K562 (cell line): ENCODE measurements around the gene ADAMTSL2. TPM values are rescaled to one million over a fixed set of nuclear protein-coding genes. Genes with fewer than 3 reads are reported as not detected.

Experiments used
- ATAC-seq: fragments of 200-7000 bp; cut with Tn5 transposase; 3 replicates; pipeline ENCODE4 v1.9.1; 2020; ENCODE audit warnings: moderate library complexity
- BruUV-seq: library from RNA; stranded (reverse); fragments of 400-500 nt; replicated peaks from 2 replicates; lab custom pipeline; 2021; lab: Mats Ljungman, UMichigan
- CTCF ChIA-PET: fragments of 300-600 bp; formaldehyde crosslinking; extraction: SDS; loops from one replicate; lab custom pipeline; 2021; ENCODE audit warnings: low intra/inter-chr PET ratio; lab: Yijun Ruan, JAX
- POLR2A ChIA-PET: fragments of 300-600, 350-650 bp; sonication (Branson Sonifier 250); formaldehyde crosslinking; extraction: SDS; loops from one replicate; lab custom pipeline; 2021; ENCODE audit warnings: antibody characterized with exemption, inconsistent platforms; lab: Yijun Ruan, JAX
- DNase-seq, 4 experiments: peaks; one replicate each; pipeline versions ENCODE4 v3.0.0 to v3.0.0-alpha.2; 2011 to 2018; ENCODE audit warnings: low spot score in 3 of 4, mixed read lengths in 3 of 4; ENCODE audit errors: extremely low read depth in 1 of 4
- FAIRE-seq: peaks from 2 replicates; lab custom pipeline; 2011; peaks lifted over from hg19 to GRCh38; lab: Jason Lieb, UNC
- H2AFZ ChIP-seq: 2 replicates; pipeline ENCODE4 v1.6.0; 2011; ENCODE audit warnings: low read depth, low read length, control low read depth, inconsistent platforms
- H3K27ac ChIP-seq: fragments of 200-600 bp; 3 replicates; pipeline ENCODE4 v1.8.0; 2011; ENCODE audit warnings: low read depth, mild to moderate bottlenecking, control low read depth, inconsistent platforms, low read length, moderate library complexity, mixed read lengths; ENCODE audit errors: extremely low read depth
- H3K27me3 ChIP-seq, 2 experiments: fragments of 300-600 bp in 1 of 2; 2 replicates in 1 of 2; 3 replicates in 1 of 2; pipeline versions ENCODE4 v1.6.0 to v1.8.0; 2011; ENCODE audit warnings: inconsistent platforms in 2 of 2, low read length in 2 of 2, mild to moderate bottlenecking in 1 of 2, mixed read lengths in 1 of 2, moderate library complexity in 1 of 2; ENCODE audit not compliant: control insufficient read depth in 2 of 2, insufficient read depth in 2 of 2
- H3K36me3 ChIP-seq: fragments of 300-600 bp; 3 replicates; pipeline ENCODE4 v1.8.0; 2011; ENCODE audit warnings: mild to moderate bottlenecking, low read length, inconsistent platforms; ENCODE audit not compliant: control insufficient read depth, insufficient read depth
- H3K4me1 ChIP-seq, 2 experiments: fragments of 200-600 bp in 1 of 2; replicated peaks in 1 of 2; 2 replicates in 1 of 2; 3 replicates in 1 of 2; pipeline versions ENCODE4 v1.5.1 to v1.8.0; 2011; ENCODE audit warnings: inconsistent platforms in 2 of 2, low read length in 2 of 2, mild to moderate bottlenecking in 1 of 2, mixed read lengths in 1 of 2, moderate library complexity in 1 of 2; ENCODE audit not compliant: control insufficient read depth in 2 of 2, insufficient read depth in 2 of 2
- H3K4me2 ChIP-seq: 2 replicates; pipeline ENCODE4 v1.6.1; 2011; ENCODE audit warnings: low read length, control low read depth, inconsistent platforms, mixed read lengths; ENCODE audit not compliant: insufficient read depth
- H3K4me3 ChIP-seq: fragments of 200-600 bp; sonication (generic), shearing (Covaris generic); 2 replicates; pipeline ENCODE4 v1.5.1; 2016; ENCODE audit warnings: control low read depth, inconsistent platforms
- H3K79me2 ChIP-seq: fragments of 200-600 bp; 3 replicates; pipeline ENCODE4 v1.8.0; 2011; ENCODE audit warnings: low read length, inconsistent platforms; ENCODE audit not compliant: control insufficient read depth, insufficient read depth
- H3K9ac ChIP-seq, 2 experiments: 2 replicates each; pipeline versions ENCODE4 v1.6.0 to v1.6.1; 2011; ENCODE audit warnings: low read depth in 2 of 2, low read length in 2 of 2, control low read depth in 1 of 2, inconsistent platforms in 1 of 2, mild to moderate bottlenecking in 1 of 2, mixed read lengths in 1 of 2; ENCODE audit not compliant: insufficient read depth in 1 of 2
- H3K9me1 ChIP-seq: one replicate; pipeline ENCODE4 v1.6.0; 2011; ENCODE audit warnings: inconsistent platforms, mild to moderate bottlenecking, low read length, moderate library complexity; ENCODE audit not compliant: control insufficient read depth, insufficient read depth
- H3K9me3 ChIP-seq: replicated peaks from 2 replicates; pipeline ENCODE4 v1.5.1; 2011; ENCODE audit warnings: low read depth, low read length, inconsistent platforms; ENCODE audit not compliant: control insufficient read depth, insufficient read depth
- H4K20me1 ChIP-seq: replicated peaks from 2 replicates; pipeline ENCODE4 v1.6.1; 2011; ENCODE audit warnings: low read length, inconsistent platforms, mixed read lengths; ENCODE audit not compliant: control insufficient read depth, insufficient read depth
- BRF1 ChIP-seq: IDR thresholded peaks from 3 replicates; pipeline ENCODE4 v1.6.1; 2011; ENCODE audit warnings: borderline replicate concordance, mild to moderate bottlenecking; ENCODE audit not compliant: insufficient read length; ENCODE audit errors: extremely low read depth
- HDAC2 ChIP-seq: fragments of 450-650 bp; IDR thresholded peaks from 2 replicates; pipeline ENCODE4 v1.6.1; 2016; ENCODE audit warnings: mild to moderate bottlenecking
- MTA1 ChIP-seq: fragments of 450-650 bp; IDR thresholded peaks from 2 replicates; pipeline ENCODE4 v1.6.1; 2017; ENCODE audit warnings: borderline replicate concordance
- POLR2H ChIP-seq: IDR thresholded peaks from 2 replicates; pipeline ENCODE4 v1.6.1; 2016; ENCODE audit warnings: missing genetic modification characterization, low read depth, mild to moderate bottlenecking, control low read depth, missing compliant biosample characterization, moderate library complexity
- SMAD4 ChIP-seq: fragments of 250-450 bp; sonication (Bioruptor Pico); conservative IDR thresholded peaks from 2 replicates; pipeline ENCODE4 v1.8.0; 2021; ENCODE audit warnings: inconsistent platforms, mild to moderate bottlenecking, moderate library complexity
- XRCC4 ChIP-seq: IDR thresholded peaks from one replicate; pipeline ENCODE4 v1.6.1; 2011; ENCODE audit not compliant: insufficient read depth, insufficient read length; ENCODE audit errors: extremely low read depth
- ZNF121 ChIP-seq: sonication (generic); formaldehyde crosslinking; conservative IDR thresholded peaks from 2 replicates; pipeline ENCODE4 v1.8.0; 2022; ENCODE audit warnings: missing genetic modification reagents
- ZNF175 ChIP-seq: fragments of 200-800 bp; sonication (Bioruptor generic); IDR thresholded peaks from 2 replicates; pipeline ENCODE4 v1.6.1; 2016; ENCODE audit warnings: low read depth, mild to moderate bottlenecking, missing genetic modification characterization, missing compliant biosample characterization
- ZNF668 ChIP-seq: fragments of 250-450 bp; sonication (Bioruptor Pico); IDR thresholded peaks from 2 replicates; pipeline ENCODE4 v1.8.0; 2022; ENCODE audit warnings: mild to moderate bottlenecking, inconsistent platforms
- WGBS: fragments of 100-300 bp; shearing (Covaris generic); methylation state at CpG from one replicate; pipeline ENCODE4 v1.1.6; 2016; ENCODE audit warnings: low coverage, mixed read lengths; ENCODE audit not compliant: insufficient coverage; ENCODE audit errors: missing lambda C conversion rate; 5-methylcytosine and 5-hydroxymethylcytosine counted together
- in situ Hi-C: fragments of 300-500 bp; cut with MboI; formaldehyde crosslinking; loops from 4 replicates; pipeline ENCODE4 v1.15.0; 2018; ENCODE audit warnings: inconsistent platforms, mixed read lengths
- intact Hi-C: fragments of 100-400 bp; cut with micrococcal nuclease; formaldehyde crosslinking; loops from 2 replicates; pipeline ENCODE4 v1.14.2; 2022
- polyA plus RNA-seq, 8 experiments: library from polyadenylated mRNA; depleted of rRNA in 4 of 8; stranded (reverse) in 5 of 8; unstranded in 3 of 8; fragments of >200 nt; fragmentation: Nextera tagmentation in 2 of 8; fragmentation: Illumina TruSeq in 1 of 8; extraction: Ambion mirVana in 2 of 8; extraction: Trizol in 1 of 8; gene quantifications; 2 replicates each; pipeline versions ENCODE4 v1.2.1 to v1.2.3, GENCODE V29; 2011 to 2014; ENCODE audit warnings: inconsistent platforms in 1 of 8, missing spikeins in 1 of 8
- total RNA-seq, 7 experiments: library from RNA; depleted of rRNA in 6 of 7; stranded (reverse); fragments of >200 nt in 6 of 7; fragmentation: Illumina TruSeq in 2 of 7; extraction: Trizol in 2 of 7; gene quantifications; 2 replicates each; pipeline versions ENCODE4 v1.2.1 to v1.2.3, GENCODE V29; 2011 to 2021; ENCODE audit warnings: low replicate concordance in 1 of 7
- TF ChIP-seq, protein P1 (sequence below): fragments of 250-450 bp; sonication (Bioruptor Pico); IDR thresholded peaks from 2 replicates; pipeline ENCODE4 v1.8.0; 2021; ENCODE audit warnings: moderate library complexity, mild to moderate bottlenecking, inconsistent platforms
- TF ChIP-seq, protein P2 (sequence below), 2 experiments: fragments of 450-650 bp in 1 of 2; sonication (generic) in 1 of 2; formaldehyde crosslinking in 1 of 2; IDR thresholded peaks; 2 replicates each; pipeline versions ENCODE4 v1.7.1 to v1.9.0; 2016 to 2022; ENCODE audit warnings: inconsistent platforms in 1 of 2, mild to moderate bottlenecking in 1 of 2, missing genetic modification reagents in 1 of 2

Gene ADAMTSL2
- total and polyA plus RNA-seq, 9 of the 15 experiments (the other 6 are each of a cell fraction or from before 2014, with no cell fraction given): 0.04 TPM; not detected in 8

DNA sequence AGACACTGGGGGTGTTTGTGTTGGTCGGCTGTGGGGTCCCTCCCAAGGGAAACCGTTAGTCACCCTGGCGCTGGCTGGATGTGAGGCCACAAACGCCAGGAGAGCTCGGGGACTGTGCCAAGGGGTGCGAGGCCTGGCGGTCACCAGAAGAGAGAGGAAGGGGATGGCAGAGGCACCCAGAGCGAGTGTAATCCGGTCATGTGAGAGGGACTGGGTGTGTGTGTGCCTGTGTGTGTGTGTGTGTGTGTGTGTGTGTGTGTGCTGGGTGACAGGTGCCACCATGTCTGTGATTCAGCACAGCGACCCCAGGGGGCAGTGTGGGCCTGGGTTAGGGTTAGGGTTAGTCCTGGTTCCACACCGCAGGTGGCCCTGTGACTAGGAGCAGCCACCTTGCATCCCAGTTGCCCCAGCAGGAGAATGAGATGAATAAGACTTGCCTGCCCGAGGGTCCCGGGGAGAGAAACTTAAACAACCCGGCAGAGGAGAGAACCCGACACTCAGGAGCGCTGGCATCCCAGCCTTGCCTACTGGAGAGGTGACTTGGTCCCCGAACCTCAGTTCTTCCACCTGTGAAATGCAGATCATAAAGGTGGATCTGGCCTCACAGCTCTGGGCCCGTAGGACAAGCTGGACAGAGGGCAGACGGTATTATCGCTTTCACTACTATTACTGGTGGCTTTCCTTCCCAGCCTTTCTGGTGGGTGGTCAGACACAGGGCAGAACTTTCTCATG, 1.4 kb upstream of the ADAMTSL2 start (continued):
- TF ChIP-seq POLR2H: no peak
- TF ChIP-seq, all 486 proteins: peak for 48

DNA sequence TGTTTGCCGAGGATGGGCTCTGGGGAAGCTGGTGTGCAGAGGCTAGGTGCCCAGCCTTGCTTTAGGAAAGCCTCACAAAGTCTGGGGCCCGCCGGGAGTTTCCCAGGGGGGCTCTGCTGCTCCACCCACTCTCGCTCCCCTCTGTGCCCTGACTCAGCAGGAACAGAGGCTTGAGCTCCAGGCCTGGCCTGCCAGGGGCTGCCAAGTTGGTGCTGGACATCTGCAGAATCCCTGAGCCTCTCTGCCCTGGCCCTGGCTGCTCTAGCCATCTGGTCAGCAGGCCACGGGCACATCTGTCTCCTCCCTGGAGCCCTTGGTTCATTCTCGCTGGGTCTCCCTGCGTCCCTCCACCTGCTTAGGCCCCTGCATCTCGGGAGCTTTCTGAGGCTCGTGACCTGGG, 647 bp upstream of the ADAMTSL2 start:
- H3K27me3 ChIP-seq: peaks cover 42 to 93% of the 10 kb centered on the region in 2 experiments; a peak in 4 of 5 replicates
- H3K27ac ChIP-seq: no peak overlapping the region
- no peak overlapping the region for H2AFZ ChIP-seq
- FAIRE-seq (no peak), DNase-seq (no peak), ATAC-seq (no peak)
- BruUV-seq: no TSS peak
- no peak overlapping the region for H3K4me3 ChIP-seq
- in situ Hi-C loops (no loop called here), intact Hi-C loops (loop anchor here (1.0 kb wide), 2 partner anchors 181 to 192 kb away; no protein-coding TSS in a partner anchor)
- no peaks in the 10 kb centered on the region for H3K9me1 ChIP-seq
- peaks cover 0 to 28% of the 10 kb centered on the region in 2 experiments; a peak in 2 of 5 replicates for H3K4me1 ChIP-seq
- no peaks in the 10 kb centered on the region for H3K9me3 ChIP-seq
- H3K36me3 ChIP-seq: no peaks in the 10 kb centered on the region
- H4K20me1 ChIP-seq: peaks cover 35% of the 10 kb centered on the region
- POLR2A ChIA-PET: interaction anchor here (1.0 to 1.2 kb wide), 2 partner anchors 10 to 12 kb away, joined by 3 to 4 read pairs; no protein-coding TSS in a partner anchor
- 4% methylated on average over 9 of the region's 9 CpGs for WGBS
- CTCF ChIA-PET: interaction anchor here (0.9 to 1.6 kb wide), 2 partner anchors 192 to 194 kb away, joined by 3 to 8 read pairs; no protein-coding TSS in a partner anchor
- no peaks in the 10 kb centered on the region for H3K79me2 ChIP-seq
- no peak overlapping the region for H3K9ac ChIP-seq
- no peak overlapping the region for H3K4me2 ChIP-seq
- TF ChIP-seq, protein P1, sequence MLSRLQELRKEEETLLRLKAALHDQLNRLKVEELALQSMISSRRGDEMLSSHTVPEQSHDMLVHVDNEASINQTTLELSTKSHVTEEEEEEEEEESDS (CRISPR knock-in tag): no peak
- no peak for TF ChIP-seq ZNF175 (CRISPR knock-in tag)
- TF ChIP-seq, protein P2, sequence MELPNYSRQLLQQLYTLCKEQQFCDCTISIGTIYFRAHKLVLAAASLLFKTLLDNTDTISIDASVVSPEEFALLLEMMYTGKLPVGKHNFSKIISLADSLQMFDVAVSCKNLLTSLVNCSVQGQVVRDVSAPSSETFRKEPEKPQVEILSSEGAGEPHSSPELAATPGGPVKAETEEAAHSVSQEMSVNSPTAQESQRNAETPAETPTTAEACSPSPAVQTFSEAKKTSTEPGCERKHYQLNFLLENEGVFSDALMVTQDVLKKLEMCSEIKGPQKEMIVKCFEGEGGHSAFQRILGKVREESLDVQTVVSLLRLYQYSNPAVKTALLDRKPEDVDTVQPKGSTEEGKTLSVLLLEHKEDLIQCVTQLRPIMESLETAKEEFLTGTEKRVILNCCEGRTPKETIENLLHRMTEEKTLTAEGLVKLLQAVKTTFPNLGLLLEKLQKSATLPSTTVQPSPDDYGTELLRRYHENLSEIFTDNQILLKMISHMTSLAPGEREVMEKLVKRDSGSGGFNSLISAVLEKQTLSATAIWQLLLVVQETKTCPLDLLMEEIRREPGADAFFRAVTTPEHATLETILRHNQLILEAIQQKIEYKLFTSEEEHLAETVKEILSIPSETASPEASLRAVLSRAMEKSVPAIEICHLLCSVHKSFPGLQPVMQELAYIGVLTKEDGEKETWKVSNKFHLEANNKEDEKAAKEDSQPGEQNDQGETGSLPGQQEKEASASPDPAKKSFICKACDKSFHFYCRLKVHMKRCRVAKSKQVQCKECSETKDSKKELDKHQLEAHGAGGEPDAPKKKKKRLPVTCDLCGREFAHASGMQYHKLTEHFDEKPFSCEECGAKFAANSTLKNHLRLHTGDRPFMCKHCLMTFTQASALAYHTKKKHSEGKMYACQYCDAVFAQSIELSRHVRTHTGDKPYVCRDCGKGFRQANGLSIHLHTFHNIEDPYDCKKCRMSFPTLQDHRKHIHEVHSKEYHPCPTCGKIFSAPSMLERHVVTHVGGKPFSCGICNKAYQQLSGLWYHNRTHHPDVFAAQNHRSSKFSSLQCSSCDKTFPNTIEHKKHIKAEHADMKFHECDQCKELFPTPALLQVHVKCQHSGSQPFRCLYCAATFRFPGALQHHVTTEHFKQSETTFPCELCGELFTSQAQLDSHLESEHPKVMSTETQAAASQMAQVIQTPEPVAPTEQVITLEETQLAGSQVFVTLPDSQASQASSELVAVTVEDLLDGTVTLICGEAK (IDR thresholded peaks at IDR 0.05): no peak
- TF ChIP-seq, protein P2 (CRISPR knock-in tag; IDR thresholded peaks at IDR 0.05): no peak
- no peak for TF ChIP-seq ZNF668 (CRISPR knock-in tag)
- TF ChIP-seq MTA1: no peak
- TF ChIP-seq XRCC4: no peak
- no peak for TF ChIP-seq SMAD4
- TF ChIP-seq HDAC2: no peak
- TF ChIP-seq BRF1: no peak
- no peak for TF ChIP-seq ZNF121 (CRISPR knock-in tag)
